Testis (tissue), 3 donors: ENCODE results near the gene GGCX. TPM values are rescaled to one million over a fixed set of nuclear protein-coding genes. Genes with fewer than 3 reads are reported as not detected.
A peak's percentile ranks its signal among the peaks of the same experiment; 100 is the strongest.
"Not testable (repeated sequence)": the region's sequence is repeated elsewhere in the genome, so short reads cannot be mapped to it uniquely, and the experiment has no call there.

Experiments
- DNase-seq: peaks from one replicate; pipeline ENCODE4 v3.0.0-alpha.2; 2019
- H3K27ac ChIP-seq, 2 donors: fragments of 200-600 bp; sonication (generic); one replicate each; pipeline ENCODE4 v1.5.1; 2019
- H3K27me3 ChIP-seq: fragments of 200-600 bp; sonication (generic); one replicate; pipeline ENCODE4 v1.5.1; 2019
- H3K36me3 ChIP-seq: fragments of 200-600 bp; sonication (generic); one replicate; pipeline ENCODE4 v1.5.1; 2017; ENCODE audit warnings: low read depth; ENCODE audit errors: missing control alignments
- H3K4me1 ChIP-seq: fragments of 200-600 bp; sonication (generic); one replicate; pipeline ENCODE4 v1.5.1; 2019
- H3K4me3 ChIP-seq, 2 donors: fragments of 200-600 bp; sonication (generic); one replicate each; pipeline ENCODE4 v1.5.1; 2017 to 2019
- H3K9me3 ChIP-seq: fragments of 200-600 bp; sonication (generic); one replicate; pipeline ENCODE4 v1.5.1; 2017
- CTCF ChIP-seq, 3 experiments: fragments of 450-650 bp in 2 of 3; fragments of 200-600 bp in 1 of 3; sonication (generic) in 1 of 3; IDR thresholded peaks; one replicate each; pipeline ENCODE4 v1.5.1; 2016 to 2019; ENCODE audit warnings: antibody characterized with exemption in 3 of 3, mild to moderate bottlenecking in 2 of 3, moderate library complexity in 1 of 3
- POLR2A ChIP-seq: fragments of 450-650 bp; IDR thresholded peaks from one replicate; pipeline ENCODE4 v1.6.1; 2017; ENCODE audit warnings: antibody characterized with exemption, mild to moderate bottlenecking, moderate library complexity
- WGBS, 2 donors: methylation state at CpG; one replicate each; pipeline ENCODE4 v1.1.5; 2018; 5-methylcytosine and 5-hydroxymethylcytosine counted together
- intact Hi-C: fragments of 100-400 bp; cut with DNase I; formaldehyde crosslinking; loops from one replicate; pipeline ENCODE4 v1.15.1; 2023; ENCODE audit warnings: low total_unique reads
- polyA plus RNA-seq: library from polyadenylated mRNA; stranded (reverse); fragments of 350-450 nt; fragmentation: Illumina TruSeq; extraction: RNeasy Lipid Tissue Mini Kit (QIAGEN cat#74804); gene quantifications from one replicate; pipeline ENCODE4 v1.2.3, GENCODE V29; 2014; ENCODE audit warnings: low read depth, low replicate concordance; ENCODE audit not compliant: insufficient read depth
- total RNA-seq, 2 donors: library from RNA; depleted of rRNA; stranded (reverse); fragments of >200 nt; gene quantifications; one replicate each; pipeline ENCODE4 v1.2.3, GENCODE V29; 2016

The GGCX gene
- total and polyA plus RNA-seq, 3 donors from 2014 or later, result 21.1 to 31.8 (median 26.8) TPM

- no peak for TF ChIP-seq CTCF (IDR thresholded peaks at IDR 0.05)
- no peak for TF ChIP-seq POLR2A
- WGBS, 2 donors, result 79 to 80% methylated on average over 3 of the region's 3 CpGs
- peak overlapping the region in 1 of 2 donors; percentile 59 for H3K27ac ChIP-seq
- no peak for DNase-seq
- H3K27me3 ChIP-seq, result no peaks in the 10 kb centered on the region
- H3K4me3 ChIP-seq, result no peak overlapping the region
- no peaks in the 10 kb centered on the region for H3K9me3 ChIP-seq
- intact Hi-C loops, result no loop called here
- H3K4me1 ChIP-seq, result peaks cover 26% of the 10 kb centered on the region
- H3K36me3 ChIP-seq, result no peaks in the 10 kb centered on the region
Observed at GRCh38 chr2:85577063-85577385, 15.7 kb upstream of the GGCX start.

- H3K27ac ChIP-seq, result no peak overlapping the region
- no peak for TF ChIP-seq POLR2A
- no peak for TF ChIP-seq CTCF (IDR thresholded peaks at IDR 0.05)
- no peaks in the 10 kb centered on the region for H3K27me3 ChIP-seq
- no peak for DNase-seq
- intact Hi-C loops, result no loop called here
- no peak overlapping the region for H3K4me3 ChIP-seq
- H3K9me3 ChIP-seq, result no peaks in the 10 kb centered on the region
- WGBS, 2 donors, result 77 to 79% methylated on average over 8 of the region's 8 CpGs
- no peaks in the 10 kb centered on the region for H3K36me3 ChIP-seq
- peaks cover 26% of the 10 kb centered on the region for H3K4me1 ChIP-seq
Observed at GRCh38 chr2:85575739-85576138, 14.4 kb upstream of the GGCX start.

GRCh38 chr2:85566265-85566664 lies 5.0 kb upstream of the GGCX start:
- intact Hi-C loops, result no loop called here

GRCh38 chr2:85564144-85564563 lies 2.9 kb upstream of the GGCX start:
- WGBS, 2 donors, result 81 to 84% methylated on average over 5 of the region's 5 CpGs
- Histone ChIP-seq H3K9me3 (no peaks in the 10 kb centered on the region), H3K27me3 (no peaks in the 10 kb centered on the region), H3K36me3 (no peaks in the 10 kb centered on the region), H3K4me1 (peaks cover 14% of the 10 kb centered on the region), H3K27ac (no peak overlapping the region), H3K4me3 (no peak overlapping the region)
- TF ChIP-seq CTCF (IDR thresholded peaks at IDR 0.05) (no peak), POLR2A (no peak)
- no peak for DNase-seq
- intact Hi-C loops, result no loop called here

More at GRCh38 chr2:85566265-85566664, 5.0 kb upstream of the GGCX start:
- Histone ChIP-seq H3K4me3 (no peak overlapping the region), H3K36me3 (no peaks in the 10 kb centered on the region), H3K4me1 (peaks cover 4% of the 10 kb centered on the region), H3K27ac (no peak overlapping the region), H3K9me3 (no peaks in the 10 kb centered on the region), H3K27me3 (no peaks in the 10 kb centered on the region)
- DNase-seq, result no peak
- 84 to 87% methylated on average over 4 of the region's 4 CpGs for WGBS, 2 donors
- TF ChIP-seq CTCF (IDR thresholded peaks at IDR 0.05) (no peak), POLR2A (no peak)

- Histone ChIP-seq H3K4me3 (peak overlapping the region; percentile 72 to 87), H3K27ac (peak overlapping the region; percentile 78), H3K27me3 (no peaks in the 10 kb centered on the region), H3K36me3 (no peaks in the 10 kb centered on the region), H3K4me1 (peaks cover 14% of the 10 kb centered on the region), H3K9me3 (no peaks in the 10 kb centered on the region)
- 4 to 5% methylated on average over 10 to 14 of the region's 14 CpGs for WGBS, 2 donors
- intact Hi-C loops, result no loop called here
- DNase-seq, result no peak
- no peak for TF ChIP-seq CTCF (IDR thresholded peaks at IDR 0.05)
- no peak for TF ChIP-seq POLR2A
Observed at GRCh38 chr2:85560812-85561279, 447 bp downstream of the GGCX start.

- DNase-seq, H3K36me3 ChIP-seq, H3K27ac ChIP-seq, H3K27me3 ChIP-seq, H3K9me3 ChIP-seq, intact Hi-C loops: not testable (repeated sequence)
- peak overlapping the region in 1 of 2 donors; percentile 87 for H3K4me3 ChIP-seq
- 58 to 71% methylated on average over 12 of the region's 12 CpGs for WGBS, 2 donors
- peaks cover 14% of the 10 kb centered on the region for H3K4me1 ChIP-seq
Observed at GRCh38 chr2:85560403-85560726, 928 bp downstream of the GGCX start.
